Left hindlimb (tissue), 1 donor: ENCODE measurements around the gene TUBA1A.
"Not testable (repeated sequence)": the region's sequence is repeated elsewhere in the genome, so short reads cannot be mapped to it uniquely, and the experiment has no call there.

Experiments used
- DNase-seq: peaks from one replicate; pipeline ENCODE4 v3.0.0-alpha.2; 2018

TUBA1A gene

DNA sequence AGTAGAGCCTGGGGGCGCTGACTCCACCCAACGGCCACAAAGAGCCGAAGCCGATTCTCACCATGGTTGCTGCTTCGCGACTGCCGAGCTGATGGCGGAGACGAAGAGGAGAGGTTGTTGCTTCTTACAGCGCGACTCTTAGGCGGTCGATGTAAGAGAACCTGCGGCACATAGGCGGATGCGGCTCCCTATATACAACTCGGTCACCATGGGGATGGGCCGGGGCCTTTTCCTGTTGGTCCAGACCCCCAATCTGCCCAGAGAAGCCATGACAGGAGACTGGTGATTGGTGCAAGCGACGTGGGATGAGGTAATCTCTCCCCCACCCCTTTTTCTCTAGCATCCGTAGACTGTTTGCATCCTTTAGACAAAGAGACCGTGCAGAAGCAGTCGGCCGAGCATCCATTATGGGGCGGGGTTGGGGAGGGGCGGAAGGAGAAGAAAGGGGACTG lies at the start of gene TUBA1A:
Gene TUBA1A, minus strand, starts transcription at position 165 of the 452 bp plus-strand sequence. Its CDS starts 101 bp downstream, at position 64.
- peak; percentile 99 for DNase-seq

DNA sequence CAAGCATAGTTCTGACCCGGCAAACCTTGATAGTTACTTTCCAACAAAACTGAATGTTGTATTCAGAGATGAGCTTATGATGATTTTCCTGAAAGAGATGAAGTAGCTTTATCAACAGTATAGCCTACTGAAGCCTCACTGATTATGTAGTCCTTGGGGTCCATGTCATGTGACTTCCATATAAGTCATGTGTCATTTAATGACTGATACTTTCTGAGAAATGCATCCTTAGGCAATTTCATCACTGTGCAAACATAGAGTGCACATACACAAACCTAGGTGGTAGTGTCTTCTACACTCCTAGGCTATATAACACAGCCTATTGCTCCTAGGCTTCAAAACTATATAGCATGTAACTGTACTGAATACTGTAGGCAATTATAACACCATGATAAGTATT lies 47.5 kb upstream of the TUBA1A start:
- DNase-seq = no peak

DNA sequence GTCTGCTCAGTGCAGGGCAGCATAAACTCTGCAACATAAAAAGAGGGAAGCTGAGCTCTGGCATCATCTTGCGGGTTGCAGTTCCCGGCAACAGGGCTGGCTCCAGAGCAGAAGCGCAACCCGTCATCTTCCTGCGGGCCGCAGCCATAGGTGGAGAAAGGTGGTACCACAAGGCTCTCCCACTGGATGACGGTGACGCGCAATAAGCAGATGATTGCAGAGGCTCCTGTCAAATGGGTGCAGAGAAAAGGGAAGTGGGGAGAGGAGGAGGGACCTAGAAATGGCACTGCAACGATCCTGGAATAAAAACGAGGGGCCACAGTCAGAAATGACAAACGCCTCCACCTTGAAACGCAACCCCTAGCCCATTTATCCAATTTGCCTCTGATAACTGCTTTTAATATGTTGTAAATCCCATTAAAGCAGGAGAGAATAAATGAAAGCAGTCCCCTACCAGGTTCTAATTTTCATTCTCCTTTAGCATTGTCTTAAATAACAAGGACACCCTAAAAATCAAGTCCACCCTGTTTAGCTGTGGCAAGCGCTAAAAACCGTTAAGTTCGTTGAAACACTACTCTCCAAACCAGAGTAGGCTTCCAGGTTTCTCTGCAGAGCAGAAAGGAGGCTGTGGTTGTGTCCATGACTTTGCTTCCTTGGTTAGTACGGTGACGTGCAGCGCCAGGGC lies 45.1 kb upstream of the TUBA1A start:
- DNase-seq = peak; percentile 47

DNA sequence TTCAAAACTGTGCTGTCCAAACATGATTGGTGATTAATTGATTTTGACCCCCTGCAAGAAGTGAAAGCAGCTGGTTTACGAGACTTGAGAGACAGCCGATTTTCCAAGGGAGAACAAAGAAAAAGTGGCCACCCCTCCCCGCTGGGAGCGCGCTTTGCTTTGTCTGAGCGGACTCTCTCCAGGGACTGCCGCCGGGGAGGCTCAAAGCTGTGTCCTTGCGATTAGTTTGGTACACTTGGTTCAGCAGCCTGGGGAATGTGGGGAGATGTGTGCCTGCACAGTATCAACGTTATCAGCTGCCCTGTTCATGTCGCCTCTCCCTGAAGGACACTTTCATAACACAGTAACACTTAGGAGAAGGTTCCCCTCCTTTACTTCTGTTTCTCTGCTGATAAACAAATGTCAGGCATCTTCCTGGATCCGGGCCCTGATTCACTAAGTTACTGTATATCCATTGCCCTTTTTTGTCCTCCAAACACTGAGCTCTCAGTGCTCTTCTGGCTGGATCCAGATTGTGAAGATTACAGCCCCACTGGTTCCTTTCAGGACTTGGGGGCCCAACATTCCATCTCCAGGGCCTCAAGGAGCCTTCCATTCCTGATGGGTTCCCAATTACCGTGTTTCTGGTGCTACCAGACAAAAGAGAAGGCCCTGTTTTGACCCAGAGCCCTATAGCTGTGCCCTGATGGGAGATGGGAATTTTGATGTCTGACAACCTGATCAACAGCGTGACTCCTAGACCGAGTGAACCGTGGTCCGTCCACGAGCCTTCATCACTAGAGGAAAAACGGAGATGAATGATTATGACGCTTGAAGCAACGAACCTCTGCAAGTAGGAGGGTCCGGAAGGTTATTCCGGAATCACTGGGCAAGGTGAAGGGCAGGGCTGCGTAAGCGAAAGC lies 44.3 kb upstream of the TUBA1A start:
- peak; percentile 46 for DNase-seq

DNA sequence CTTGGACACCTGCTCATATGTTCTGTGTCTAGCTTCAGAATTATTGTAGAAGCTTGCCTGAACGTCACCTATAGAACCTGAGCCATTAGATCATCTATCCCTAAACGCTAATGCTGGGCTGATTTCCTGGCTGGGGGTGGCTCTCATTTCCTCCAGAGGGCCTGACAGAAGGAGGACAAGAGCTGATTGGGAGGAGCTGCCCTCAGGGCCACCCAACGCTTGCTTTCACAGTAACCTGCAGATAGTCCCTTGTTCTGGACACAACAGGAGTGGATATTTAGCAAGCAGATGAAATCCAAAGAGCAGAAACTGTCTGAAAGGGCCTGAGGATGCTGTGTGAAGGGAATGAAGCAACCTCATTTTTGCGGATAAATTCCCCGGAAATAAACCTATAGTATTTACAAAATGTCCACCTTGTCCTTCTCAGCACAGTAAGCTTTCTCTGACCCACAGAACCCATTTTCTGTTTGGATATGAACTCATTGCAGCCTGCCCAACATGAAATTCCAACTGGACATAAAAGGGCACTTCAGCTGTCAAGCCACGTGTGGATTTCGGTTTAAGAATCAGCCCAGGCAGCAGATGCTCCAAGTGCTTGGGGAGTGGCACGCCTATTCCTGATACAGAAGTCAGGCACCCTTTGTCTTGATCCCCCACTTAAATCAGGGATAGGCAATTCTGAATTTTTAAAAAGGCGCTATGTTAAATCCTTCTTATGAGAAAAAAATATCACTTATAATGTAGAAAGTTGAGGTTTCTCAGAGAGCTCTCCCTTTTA lies 43.2 kb upstream of the TUBA1A start:
- no peak for DNase-seq

DNA sequence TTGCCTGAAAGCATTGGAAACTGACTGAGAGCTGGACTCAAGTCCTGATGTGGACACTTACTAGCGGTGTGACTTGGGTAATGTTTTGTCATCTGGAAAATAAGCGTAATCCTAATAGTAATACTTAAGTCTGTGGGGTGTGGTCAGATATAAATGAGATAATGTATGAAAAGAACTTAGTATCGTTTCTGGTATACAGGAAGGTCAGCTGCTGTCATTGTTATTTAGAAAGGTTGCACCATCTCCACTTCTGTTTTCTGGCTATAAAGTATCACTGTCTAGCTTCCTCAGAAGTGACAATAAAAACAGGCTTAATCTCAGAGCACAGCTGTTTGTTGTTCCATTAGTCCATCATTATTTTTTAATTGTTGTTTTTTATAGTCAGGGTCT lies 41.9 kb upstream of the TUBA1A start:
- DNase-seq = no peak

DNA sequence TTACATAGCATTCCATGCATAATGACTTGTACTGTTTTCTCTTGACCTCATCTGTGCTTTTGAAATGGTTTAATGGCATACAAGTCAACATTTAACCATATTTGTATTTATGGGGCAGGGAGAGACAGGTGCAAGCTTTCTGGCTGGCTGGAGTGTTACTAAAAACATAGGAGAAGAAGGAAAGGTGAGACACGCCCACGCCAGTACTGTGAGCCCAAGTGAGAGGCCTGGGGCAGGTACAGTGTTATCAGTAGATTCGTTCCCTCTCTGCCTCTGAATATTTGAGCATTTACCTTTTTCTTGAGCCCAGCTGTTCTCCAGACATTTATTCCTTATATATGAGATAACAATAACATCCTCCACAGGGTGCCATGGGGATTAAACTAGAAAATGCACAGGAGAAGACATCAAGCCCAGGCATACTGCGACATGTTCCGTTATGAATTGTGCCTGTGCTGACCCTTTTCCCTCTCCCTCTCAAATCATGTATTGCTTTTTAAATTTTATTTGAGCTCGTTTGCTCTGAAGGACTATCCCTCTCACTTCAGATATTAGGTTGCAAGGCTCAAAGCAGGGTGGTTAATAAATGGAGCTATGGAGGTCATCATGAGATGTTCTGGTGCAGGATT lies 41.4 kb upstream of the TUBA1A start:
- no peak for DNase-seq

DNA sequence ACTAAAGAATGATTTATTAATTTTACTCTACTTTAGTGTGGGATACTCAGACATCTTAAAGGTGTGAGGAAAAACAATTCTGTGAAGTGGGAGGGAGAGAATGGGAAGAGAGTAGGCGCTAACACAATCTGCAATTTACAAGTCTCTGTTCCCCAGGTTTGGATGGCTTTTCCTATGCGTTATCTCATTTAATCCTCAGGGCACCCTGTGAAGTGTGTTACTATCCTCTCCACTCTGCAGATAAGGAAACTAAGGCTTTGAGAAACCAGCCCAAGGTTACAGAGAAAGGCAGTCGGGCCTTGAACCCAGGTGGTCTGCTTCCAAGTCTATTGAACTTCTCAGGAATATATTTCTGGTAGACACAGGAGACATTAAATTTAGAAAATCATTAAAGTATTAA lies 39.8 kb upstream of the TUBA1A start:
- no peak for DNase-seq

DNA sequence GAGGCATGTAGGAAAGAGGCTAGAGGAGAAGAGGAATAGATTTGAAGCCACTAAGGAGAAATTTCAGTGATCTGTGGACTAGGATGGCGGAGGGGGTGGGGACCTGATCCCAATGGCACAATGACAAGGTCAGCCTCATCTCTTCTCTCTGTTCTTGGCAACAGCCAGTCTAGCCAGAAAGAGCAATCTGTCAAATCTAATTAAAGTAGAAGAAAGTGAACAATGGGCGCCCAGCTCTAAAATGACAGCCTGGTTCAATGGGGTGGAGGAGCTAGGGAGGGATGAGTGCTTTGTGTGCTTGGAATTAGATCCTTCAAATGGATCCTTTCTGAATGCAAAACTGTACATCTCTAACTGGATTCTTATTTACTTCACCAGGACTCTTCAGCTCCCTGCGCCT lies 38.8 kb upstream of the TUBA1A start:
- DNase-seq = no peak

DNA sequence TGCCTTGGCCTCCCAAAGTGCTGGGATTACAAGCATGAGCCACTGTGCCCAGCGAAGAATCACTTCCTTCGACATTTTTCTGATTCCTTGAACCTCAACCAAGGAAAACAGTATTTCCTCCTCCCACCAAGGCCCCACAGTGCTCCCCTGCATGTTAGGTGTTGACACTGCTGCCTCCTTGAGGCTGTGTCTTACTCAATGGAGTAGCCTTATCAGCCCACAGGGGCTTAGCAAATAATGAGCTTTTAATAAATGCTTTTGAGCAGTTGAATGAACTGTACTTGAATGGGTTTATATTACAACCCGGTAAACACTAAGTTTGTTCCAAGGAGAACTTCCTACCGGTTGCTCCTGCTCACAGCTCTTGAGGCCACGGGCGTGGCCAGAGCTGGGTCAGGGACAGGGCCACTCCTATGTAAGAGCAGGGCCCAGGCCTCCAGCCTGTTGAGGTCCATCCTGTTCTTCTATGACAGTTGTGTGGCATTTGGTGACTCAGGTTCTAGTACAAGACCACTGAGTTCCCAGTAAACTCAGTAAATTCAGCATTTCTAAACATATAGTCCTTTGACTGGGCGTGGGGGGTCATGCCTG lies 36.8 kb upstream of the TUBA1A start:
- no peak for DNase-seq

DNA sequence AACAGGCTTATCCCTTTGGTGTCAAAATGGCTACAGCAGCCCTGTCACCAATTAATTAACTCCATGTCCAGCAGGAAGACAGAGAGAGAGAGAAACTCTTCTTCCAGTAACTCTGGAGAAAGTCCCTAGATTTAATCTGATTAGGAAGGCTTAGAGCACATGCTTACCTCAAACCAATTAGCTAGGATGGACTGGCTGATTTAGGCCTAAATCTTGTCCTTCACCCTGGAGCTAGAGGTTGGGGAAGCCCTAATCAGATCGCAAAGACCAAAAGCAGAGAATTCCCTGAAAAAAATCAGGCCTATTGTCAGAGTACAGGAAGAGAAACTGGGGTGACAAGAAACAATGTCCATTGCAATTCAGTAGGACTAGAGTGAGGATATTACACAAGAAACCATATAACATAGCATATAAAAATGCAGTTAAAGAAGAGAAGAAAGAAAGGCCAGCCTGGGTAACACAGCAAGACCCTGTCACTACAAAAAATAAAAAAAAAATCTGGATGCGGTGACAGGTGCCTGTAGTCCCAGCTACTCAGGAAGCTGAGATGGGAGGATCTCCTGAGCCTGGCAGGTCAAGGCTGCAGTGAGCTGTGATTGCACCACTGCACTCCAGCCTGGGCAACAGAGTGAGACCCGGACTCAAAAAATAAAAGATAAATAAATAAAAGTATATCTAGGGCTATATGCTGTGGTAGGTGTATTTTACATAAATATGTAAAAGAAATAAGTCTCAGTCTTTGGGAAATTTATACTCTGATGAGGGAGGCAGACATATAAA lies 34.9 kb upstream of the TUBA1A start:
- DNase-seq = no peak

DNA sequence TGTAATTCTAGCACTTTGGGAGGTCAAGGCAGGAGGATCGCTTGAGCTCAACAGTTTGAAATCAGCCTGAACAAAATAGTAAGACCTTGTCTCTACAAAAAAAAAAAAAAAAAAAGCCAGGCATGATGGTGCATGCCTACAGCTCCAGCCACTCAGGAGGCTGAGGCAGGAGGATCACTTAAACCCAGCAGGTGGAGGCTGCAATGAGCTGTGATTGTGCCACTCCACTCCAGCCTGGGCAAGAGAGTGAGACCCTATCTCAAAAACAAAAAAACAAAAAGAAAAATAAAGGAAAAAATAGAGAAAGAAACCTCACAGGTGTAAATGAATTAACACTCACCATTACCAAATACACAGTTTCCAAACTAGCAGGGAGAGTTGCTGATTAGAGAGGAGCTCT lies 34.2 kb upstream of the TUBA1A start:
- no peak for DNase-seq

DNA sequence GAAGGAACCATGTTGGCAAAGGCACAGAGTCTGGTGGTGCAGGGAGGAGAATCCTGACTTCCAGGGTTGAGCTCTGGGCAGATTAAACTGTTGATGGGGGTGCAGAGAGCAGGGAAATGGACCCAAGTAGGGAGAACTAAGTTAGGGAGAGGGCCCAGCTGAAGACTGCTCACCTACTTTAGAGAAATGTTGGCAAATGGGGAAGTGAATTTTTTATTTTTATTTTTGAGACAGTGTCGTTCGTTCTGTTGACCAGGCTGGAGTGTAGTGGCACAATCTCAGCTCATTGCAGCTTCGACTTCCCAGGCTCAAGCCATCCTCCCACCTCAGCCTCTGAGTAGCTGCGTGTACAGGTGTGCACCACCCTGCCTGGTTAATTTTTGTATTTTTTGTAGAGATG lies 32.1 kb upstream of the TUBA1A start:
- no peak for DNase-seq

DNA sequence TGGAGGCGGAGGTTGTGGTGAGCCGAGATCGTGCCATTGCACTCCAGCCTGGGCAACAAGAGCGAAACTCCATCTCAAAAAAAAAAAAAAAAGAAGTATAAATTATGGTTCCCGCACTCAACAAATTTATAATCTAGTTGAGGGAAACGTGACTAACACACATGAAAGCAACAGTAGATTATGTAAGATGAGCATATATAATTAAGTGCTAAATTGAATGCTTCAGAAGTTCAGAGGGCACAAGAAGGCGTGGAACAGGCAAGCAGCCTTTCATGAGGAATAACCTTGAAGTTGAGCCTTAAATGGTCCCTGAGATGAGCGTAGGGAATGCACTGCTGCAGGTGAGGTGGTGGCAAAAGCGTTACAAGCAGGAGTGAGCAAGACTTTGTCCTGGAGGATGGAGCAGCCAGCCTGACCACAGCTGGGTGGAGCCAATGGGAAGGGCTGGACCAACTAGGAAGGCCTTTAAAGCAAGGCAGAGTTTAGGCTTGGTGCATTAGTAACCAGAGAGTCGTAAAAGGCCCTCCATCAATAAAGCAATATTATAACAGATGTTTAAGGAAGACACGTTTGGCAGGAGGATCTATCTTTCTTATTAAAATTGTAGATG lies 30.6 kb upstream of the TUBA1A start:
- DNase-seq = no peak

DNA sequence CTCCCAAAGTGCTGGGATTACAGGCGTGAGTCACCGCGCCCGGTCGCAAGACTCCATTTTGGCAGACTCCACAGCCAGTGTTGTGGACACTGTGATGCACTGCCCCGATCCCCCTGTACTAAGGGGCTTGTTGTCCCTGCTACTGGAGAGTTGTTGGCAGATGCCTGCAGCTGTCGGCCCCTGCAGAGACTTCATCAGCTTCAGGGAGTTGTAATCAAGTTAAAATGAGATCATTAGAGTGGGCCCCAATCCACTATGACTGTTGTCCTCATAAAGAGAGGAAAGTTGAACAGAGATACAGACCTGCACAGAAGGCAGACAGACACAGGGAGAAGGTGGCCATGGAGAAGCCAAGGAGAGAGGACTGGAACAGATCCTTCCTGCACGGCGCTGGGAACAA lies 23.7 kb upstream of the TUBA1A start:
- no peak for DNase-seq

DNA sequence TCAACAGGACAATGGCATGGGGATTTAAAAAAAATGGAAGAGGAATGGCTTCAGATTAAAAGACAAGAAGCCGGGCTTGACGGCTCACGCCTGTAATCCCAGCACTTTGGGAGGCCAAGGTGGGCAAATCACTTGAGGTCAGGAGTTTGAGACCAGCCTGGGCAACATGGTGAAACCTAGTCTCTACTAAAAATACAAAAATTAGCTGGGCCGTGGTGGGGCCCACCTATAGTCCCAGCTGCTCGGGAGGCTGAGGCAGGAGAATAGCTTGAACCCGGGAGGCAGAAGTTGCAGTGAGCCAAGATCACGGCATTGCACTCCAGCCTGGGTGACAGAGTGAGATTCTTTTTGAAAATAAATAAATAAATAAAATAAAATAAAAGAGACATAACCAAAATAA lies 21.8 kb upstream of the TUBA1A start:
- DNase-seq = not testable (repeated sequence)

DNA sequence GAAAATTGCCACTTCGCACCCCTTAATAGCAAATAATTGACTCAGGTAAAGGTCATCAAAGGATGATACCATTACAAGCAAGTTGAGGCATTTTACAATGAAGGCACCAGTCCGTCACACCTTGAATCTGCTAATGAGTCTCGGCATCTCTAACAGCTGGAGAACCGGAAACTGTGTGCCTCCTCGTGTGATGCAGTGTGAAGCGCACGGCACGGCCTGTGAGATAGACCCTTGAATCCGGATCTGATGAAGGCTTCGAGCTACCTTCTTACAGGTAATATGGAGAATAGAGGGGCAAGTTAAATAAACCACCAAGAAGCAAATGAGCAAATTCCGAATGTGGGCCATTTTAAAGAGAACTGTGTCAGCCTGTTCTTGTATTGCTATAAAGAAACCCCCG lies 19.8 kb upstream of the TUBA1A start:
- no peak for DNase-seq

DNA sequence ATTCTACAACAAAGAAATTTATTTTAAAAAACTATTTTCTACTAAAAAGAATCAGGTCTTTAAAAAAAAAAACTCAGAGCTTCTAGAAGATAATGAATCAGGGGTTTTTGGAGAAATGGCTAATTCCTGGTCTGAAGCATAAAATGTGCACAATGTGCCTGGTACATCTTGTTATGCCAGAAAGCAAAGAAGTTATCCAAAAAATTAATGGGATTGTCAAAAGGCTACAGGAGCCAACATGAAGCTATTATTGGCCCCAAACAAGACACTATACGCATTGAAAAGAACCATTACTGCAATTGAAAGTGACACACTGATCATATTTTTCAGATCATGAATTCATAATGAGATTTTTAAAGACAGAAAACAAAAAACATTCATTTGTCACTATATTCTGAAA lies 19.3 kb upstream of the TUBA1A start:
- no peak for DNase-seq

DNA sequence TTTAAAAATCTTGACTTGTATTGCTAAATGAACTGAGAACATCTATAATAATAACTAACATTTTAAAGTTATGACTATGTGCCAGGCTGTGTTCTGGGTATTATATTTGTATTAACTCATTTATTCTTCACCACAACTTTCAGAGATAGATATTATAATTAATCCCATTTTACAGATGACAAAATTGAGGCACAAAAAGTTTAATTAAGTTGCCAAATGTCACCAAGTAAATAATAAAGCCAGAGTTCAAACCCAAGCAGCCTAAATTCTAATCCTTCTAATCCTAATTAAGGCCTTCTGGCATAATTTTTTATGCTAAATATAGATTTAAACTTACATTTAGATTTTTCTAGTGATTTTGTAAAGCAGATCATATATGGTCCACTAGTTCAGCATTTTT lies 17.5 kb upstream of the TUBA1A start:
- DNase-seq = no peak

DNA sequence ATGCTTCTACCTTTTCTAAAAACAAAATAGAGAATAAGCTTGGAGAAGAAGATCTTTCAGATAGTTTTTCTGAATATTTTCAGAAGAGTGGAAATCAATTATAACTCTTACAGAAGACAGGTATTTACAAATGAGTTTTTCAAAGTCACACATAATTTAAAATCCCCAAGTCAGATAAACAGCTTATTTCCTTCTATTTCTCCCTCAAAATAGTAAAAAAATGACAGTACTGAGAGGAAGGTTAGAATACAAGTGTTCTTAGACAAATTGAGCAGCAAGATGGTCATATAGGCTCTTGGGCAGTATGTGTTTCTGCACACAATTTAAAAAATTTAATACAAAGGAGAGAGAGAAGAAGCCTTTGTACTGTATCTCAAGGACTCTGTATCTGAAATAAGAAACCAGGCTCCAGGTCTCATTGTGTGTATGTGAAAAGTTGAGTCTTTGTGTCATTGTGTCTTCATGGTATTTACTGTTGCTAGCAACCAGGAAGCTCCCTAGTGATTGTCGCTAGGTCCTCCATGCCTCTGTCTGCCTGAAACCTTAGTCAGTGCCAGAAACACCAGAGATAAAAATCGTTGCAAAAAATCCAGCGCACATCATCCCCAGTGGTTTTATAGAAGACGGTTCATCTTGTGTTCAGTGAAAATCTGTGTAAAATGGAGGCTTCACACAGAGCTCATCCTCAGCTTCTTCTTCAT lies 12.9 kb upstream of the TUBA1A start:
- DNase-seq = no peak
